Astrocyte of the spinal cord (primary cell): Measurements from ENCODE around the gene PRKAR1B.
A peak's percentile ranks its signal among the peaks of the same experiment; 100 is the strongest.

Source experiments
- DNase-seq: peaks from one replicate; pipeline ENCODE4 v3.0.0; 2011; ENCODE audit warnings: low read depth, low spot score
- H3K4me3 ChIP-seq: 2 replicates; pipeline ENCODE4 v1.5.1; 2011; ENCODE audit warnings: low read depth, mild to moderate bottlenecking, low read length, moderate library complexity
- CTCF ChIP-seq: IDR thresholded peaks from 2 replicates; pipeline ENCODE4 v1.5.1; 2012; ENCODE audit warnings: low read depth, mild to moderate bottlenecking, low read length, inconsistent platforms
- in situ Hi-C: cut with HindIII; loops from 2 replicates; pipeline ENCODE4 v1.10.0; 2017; ENCODE audit warnings: low sequenced_read_pairs

The PRKAR1B gene

GRCh38 chr7:772005-772294 lies 44.9 kb upstream of the PRKAR1B start:
- in situ Hi-C loops = no loop called here
- H3K4me3 ChIP-seq = no peak overlapping the region
- no peak for DNase-seq
- TF ChIP-seq CTCF = no peak

GRCh38 chr7:771234-772004 lies 44.3 kb upstream of the PRKAR1B start:
- in situ Hi-C loops = no loop called here
- no peak for TF ChIP-seq CTCF
- peak; percentile 69 for DNase-seq
- H3K4me3 ChIP-seq = no peak overlapping the region

- TF ChIP-seq CTCF = no peak
- peak; percentile 49 for DNase-seq
- in situ Hi-C loops = no loop called here
- H3K4me3 ChIP-seq = no peak overlapping the region
Measured at GRCh38 chr7:770741-771166, 43.7 kb upstream of the PRKAR1B start.

GRCh38 chr7:770336-770735 lies 43.3 kb upstream of the PRKAR1B start:
- no peak for TF ChIP-seq CTCF
- in situ Hi-C loops = no loop called here
- no peak for DNase-seq
- no peak overlapping the region for H3K4me3 ChIP-seq

- no peak overlapping the region for H3K4me3 ChIP-seq
- in situ Hi-C loops = no loop called here
- DNase-seq = peak; percentile 38
- no peak for TF ChIP-seq CTCF
Measured at GRCh38 chr7:768881-769504, 41.9 kb upstream of the PRKAR1B start.

GRCh38 chr7:767941-768731 lies 41.1 kb upstream of the PRKAR1B start:
- TF ChIP-seq CTCF = no peak

More at GRCh38 chr7:767941-768731, 41.1 kb upstream of the PRKAR1B start:
- peak; percentile 94 for DNase-seq
- peak overlapping the region; percentile 3 for H3K4me3 ChIP-seq
- in situ Hi-C loops = no loop called here
